ENCODE results near the gene BPI. TPM values are rescaled to one million over a fixed set of nuclear protein-coding genes. Genes with fewer than 3 reads are reported as not detected.

The BPI gene
- total RNA-seq, 1 experiment from 2014 or later: not detected

DNA sequence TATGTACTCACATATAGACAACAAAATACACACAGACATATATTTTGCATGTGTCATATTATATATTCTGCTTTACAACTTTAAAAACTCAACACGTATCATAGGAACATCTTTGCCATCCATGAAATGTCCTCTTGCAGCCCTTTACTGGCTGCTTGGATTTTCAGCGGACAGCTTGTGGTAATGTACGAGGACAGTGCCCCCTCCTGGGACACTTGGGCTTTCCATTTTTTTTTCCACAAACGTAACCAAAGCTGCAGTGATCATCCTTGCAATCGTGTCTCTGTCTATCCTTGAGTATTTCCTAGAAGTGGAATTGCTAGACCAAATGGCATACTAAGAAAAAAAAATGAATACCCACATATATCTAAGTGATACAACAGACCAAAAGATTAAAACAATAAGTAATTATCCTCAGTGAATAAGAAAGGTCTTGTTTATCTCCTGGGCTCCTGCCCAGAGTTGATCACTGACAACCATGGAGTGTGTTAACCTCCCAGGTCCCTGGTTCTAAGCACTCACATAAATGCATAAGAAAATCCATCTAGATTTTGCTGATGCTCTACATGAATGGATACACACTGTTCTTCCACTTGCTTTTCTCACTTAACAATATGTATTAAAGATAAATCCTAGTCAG, 18.1 kb downstream of the BPI start:
- no peak overlapping the region for H4K5ac ChIP-seq (ENCODE audit: insufficient read length, low read depth, low read length)
- H3K79me1 ChIP-seq (ENCODE audit: insufficient read depth, low read depth, low read length, poor library complexity, severe bottlenecking): no peaks in the 10 kb centered on the region
- no peak overlapping the region for H4K91ac ChIP-seq (ENCODE audit: insufficient read length, low read depth, low read length)
- H2BK120ac ChIP-seq (ENCODE audit: low read depth, low read length, poor library complexity, severe bottlenecking): no peak overlapping the region
- peaks cover 0 to 6% of the 10 kb centered on the region in 2 experiments; a peak in 2 of 4 replicates for H3K4me1 Mint-ChIP-seq
- H3K4me1 ChIP-seq (ENCODE audit: insufficient read depth, low read length): no peaks in the 10 kb centered on the region
- peak; percentile 51 for DNase-seq
- H3K9me3 Mint-ChIP-seq: no peaks in the 10 kb centered on the region
- no peaks in the 10 kb centered on the region for H3K27me3 ChIP-seq (ENCODE audit: insufficient read depth, low read length)
- no peaks in the 10 kb centered on the region for H3K23me2 ChIP-seq (ENCODE audit: insufficient read length, low read depth, low read length, poor library complexity, severe bottlenecking)
- no peak overlapping the region for H3K14ac ChIP-seq (ENCODE audit: insufficient read depth, low read length)
- H2BK20ac ChIP-seq (ENCODE audit: low read depth, low read length, poor library complexity, severe bottlenecking): no peak overlapping the region
- no peaks in the 10 kb centered on the region for H3K9me3 ChIP-seq (ENCODE audit: control insufficient read depth, low read depth, low read length)
- no peak overlapping the region for H4K8ac ChIP-seq (replicated peaks; ENCODE audit: insufficient read length, low read depth, low read length)
- no peak overlapping the region for H2BK5ac ChIP-seq (ENCODE audit: insufficient read length, low read length)
- H3K27me3 Mint-ChIP-seq (ENCODE audit: low read depth): peaks cover 21% of the 10 kb centered on the region
- H2BK12ac ChIP-seq (ENCODE audit: insufficient read length, low read depth, low read length): no peak overlapping the region
- H3K27ac Mint-ChIP-seq: no peak overlapping the region
- no peak overlapping the region for H3K23ac ChIP-seq (ENCODE audit: insufficient read length, low read depth, low read length)
- H2BK15ac ChIP-seq (ENCODE audit: low read depth, low read length): no peak overlapping the region
- H3K36me3 Mint-ChIP-seq (ENCODE audit: insufficient read depth in 1 of 3, low read depth in 3 of 3): no peaks in the 10 kb centered on the region
- no peak overlapping the region for H3T11ph ChIP-seq (ENCODE audit: low read length)
- H3K9ac ChIP-seq (ENCODE audit: extremely low read depth, insufficient read length, low read length): no peak overlapping the region
- TF ChIP-seq, protein P1, sequence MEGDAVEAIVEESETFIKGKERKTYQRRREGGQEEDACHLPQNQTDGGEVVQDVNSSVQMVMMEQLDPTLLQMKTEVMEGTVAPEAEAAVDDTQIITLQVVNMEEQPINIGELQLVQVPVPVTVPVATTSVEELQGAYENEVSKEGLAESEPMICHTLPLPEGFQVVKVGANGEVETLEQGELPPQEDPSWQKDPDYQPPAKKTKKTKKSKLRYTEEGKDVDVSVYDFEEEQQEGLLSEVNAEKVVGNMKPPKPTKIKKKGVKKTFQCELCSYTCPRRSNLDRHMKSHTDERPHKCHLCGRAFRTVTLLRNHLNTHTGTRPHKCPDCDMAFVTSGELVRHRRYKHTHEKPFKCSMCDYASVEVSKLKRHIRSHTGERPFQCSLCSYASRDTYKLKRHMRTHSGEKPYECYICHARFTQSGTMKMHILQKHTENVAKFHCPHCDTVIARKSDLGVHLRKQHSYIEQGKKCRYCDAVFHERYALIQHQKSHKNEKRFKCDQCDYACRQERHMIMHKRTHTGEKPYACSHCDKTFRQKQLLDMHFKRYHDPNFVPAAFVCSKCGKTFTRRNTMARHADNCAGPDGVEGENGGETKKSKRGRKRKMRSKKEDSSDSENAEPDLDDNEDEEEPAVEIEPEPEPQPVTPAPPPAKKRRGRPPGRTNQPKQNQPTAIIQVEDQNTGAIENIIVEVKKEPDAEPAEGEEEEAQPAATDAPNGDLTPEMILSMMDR (conservative IDR thresholded peaks at IDR 0.05): peak; percentile 78
- no peak overlapping the region for H3K4me2 ChIP-seq (ENCODE audit: insufficient read depth, insufficient read length, low read length)
- H2AK5ac ChIP-seq (ENCODE audit: insufficient read length, low read length): no peak overlapping the region
- no peaks in the 10 kb centered on the region; the same call in 1 of the 2 replicates for H3K79me2 ChIP-seq (ENCODE audit: insufficient read depth, low read length)
- no CpG with 5 or more reads among the region's 5 CpGs for WGBS (ENCODE audit: extremely low coverage, insufficient read length, low lambda C conversion rate)
- no peak overlapping the region for H3K56ac ChIP-seq (ENCODE audit: insufficient read length, low read depth, low read length)
- no peaks in the 10 kb centered on the region for H4K20me1 ChIP-seq (ENCODE audit: control insufficient read depth, insufficient read depth, insufficient read length)
- H3K4me3 Mint-ChIP-seq: no peak overlapping the region
- H2AFZ ChIP-seq (ENCODE audit: low read length): no peak overlapping the region
- no peak overlapping the region for H3K4ac ChIP-seq (ENCODE audit: low read depth, low read length)
- no peak overlapping the region for H3K18ac ChIP-seq (ENCODE audit: insufficient read length, low read depth, low read length)
- no peak overlapping the region for H3K27ac ChIP-seq (ENCODE audit: insufficient read length, low read depth, low read length)
